HepG2 (cell line): ENCODE results near the gene JOSD1. TPM values are rescaled to one million over a fixed set of nuclear protein-coding genes. Genes with fewer than 3 reads are reported as not detected.

ENCODE experiments used
- ATF7-NPFF ChIP-seq: sonication (generic); formaldehyde crosslinking; IDR thresholded peaks from 2 replicates; pipeline ENCODE4 v1.8.1; 2023; ENCODE audit warnings: mild to moderate bottlenecking, low read depth, missing genetic modification reagents, moderate library complexity
- BRCA1 ChIP-seq: sonication (generic); formaldehyde crosslinking; IDR thresholded peaks from 2 replicates; pipeline ENCODE4 v1.4.0; 2020; ENCODE audit warnings: missing genetic modification reagents
- CENPX ChIP-seq: sonication (generic); formaldehyde crosslinking; IDR thresholded peaks from 2 replicates; pipeline ENCODE4 v1.9.0; 2021; ENCODE audit warnings: mild to moderate bottlenecking, missing genetic modification reagents, moderate library complexity
- DMAP1 ChIP-seq: IDR thresholded peaks from 2 replicates; pipeline ENCODE4 v1.6.1; 2016
- JUND ChIP-seq: sonication (generic); formaldehyde crosslinking; IDR thresholded peaks from 2 replicates; pipeline ENCODE4 v1.8.0; 2022; ENCODE audit warnings: mild to moderate bottlenecking, missing genetic modification reagents
- MAFG ChIP-seq: sonication (generic); formaldehyde crosslinking; IDR thresholded peaks from 2 replicates; pipeline ENCODE4 v1.5.1; 2020; ENCODE audit warnings: mild to moderate bottlenecking, missing genetic modification reagents
- MLXIP ChIP-seq: sonication (generic); formaldehyde crosslinking; IDR thresholded peaks from 2 replicates; pipeline ENCODE4 v1.9.0; 2021; ENCODE audit warnings: missing genetic modification reagents, borderline replicate concordance
- NCOA1 ChIP-seq: sonication (generic); formaldehyde crosslinking; IDR thresholded peaks from 2 replicates; pipeline ENCODE4 v1.9.0; 2021; ENCODE audit warnings: missing genetic modification reagents
- PHB2 ChIP-seq: fragments of 450-650 bp; IDR thresholded peaks from 2 replicates; pipeline ENCODE4 v1.6.1; 2018; ENCODE audit not compliant: partially characterized antibody
- RELA ChIP-seq: sonication (generic); formaldehyde crosslinking; IDR thresholded peaks from 2 replicates; pipeline ENCODE4 v1.4.0; 2020; ENCODE audit warnings: missing genetic modification reagents
- SNAI1 ChIP-seq: sonication (generic); formaldehyde crosslinking; IDR thresholded peaks from 2 replicates; pipeline ENCODE4 v1.5.0; 2020; ENCODE audit warnings: mild to moderate bottlenecking, missing genetic modification reagents, borderline replicate concordance
- TARDBP ChIP-seq: sonication (generic); formaldehyde crosslinking; IDR thresholded peaks from 2 replicates; pipeline ENCODE4 v1.8.0; 2022; ENCODE audit warnings: mild to moderate bottlenecking, missing genetic modification reagents
- TP53 ChIP-seq: sonication (generic); formaldehyde crosslinking; conservative IDR thresholded peaks from 2 replicates; pipeline ENCODE4 v1.4.0; 2020; ENCODE audit warnings: missing genetic modification reagents
- ZC3H4 ChIP-seq: sonication (generic); formaldehyde crosslinking; IDR thresholded peaks from 2 replicates; pipeline ENCODE4 v1.4.0; 2020; ENCODE audit warnings: missing genetic modification reagents, borderline replicate concordance
- ZEB1 ChIP-seq: IDR thresholded peaks from 2 replicates; pipeline ENCODE4 v1.6.1; 2012; ENCODE audit warnings: mild to moderate bottlenecking, low read depth, inconsistent platforms; ENCODE audit not compliant: insufficient replicate concordance
- ZNF367 ChIP-seq: sonication (generic); formaldehyde crosslinking; IDR thresholded peaks from 2 replicates; pipeline ENCODE4 v1.4.0; 2020; ENCODE audit warnings: missing genetic modification reagents, borderline replicate concordance
- ZNF460 ChIP-seq: sonication (generic); formaldehyde crosslinking; IDR thresholded peaks from 2 replicates; pipeline ENCODE4 v1.5.1; 2020; ENCODE audit warnings: missing genetic modification reagents, mild to moderate bottlenecking, borderline replicate concordance
- ZNF780A ChIP-seq: sonication (generic); formaldehyde crosslinking; IDR thresholded peaks from 2 replicates; pipeline ENCODE4 v1.8.0; 2022; ENCODE audit warnings: mild to moderate bottlenecking, missing genetic modification reagents, moderate library complexity
- ZNF792 ChIP-seq: IDR thresholded peaks from 2 replicates; pipeline ENCODE4 v1.6.1; 2016
- ZNF83 ChIP-seq: sonication (generic); formaldehyde crosslinking; IDR thresholded peaks from 2 replicates; pipeline ENCODE4 v1.4.0; 2020; ENCODE audit warnings: missing genetic modification reagents, mild to moderate bottlenecking, borderline replicate concordance
- ZNF879 ChIP-seq: sonication (generic); formaldehyde crosslinking; IDR thresholded peaks from 2 replicates; pipeline ENCODE4 v1.8.1; 2023; ENCODE audit warnings: missing genetic modification reagents
- polyA plus RNA-seq, 8 experiments: library from polyadenylated mRNA; depleted of rRNA in 3 of 8; stranded (reverse) in 7 of 8; unstranded in 1 of 8; fragments of >200 nt; fragmentation: Illumina TruSeq in 4 of 8; extraction: Trizol in 4 of 8; gene quantifications; 2 replicates each; pipeline versions ENCODE4 v1.2.1 to v1.2.3, GENCODE V29; 2011 to 2016; ENCODE audit warnings: low read depth in 4 of 8, missing spikeins in 1 of 8, mixed read lengths in 1 of 8; ENCODE audit not compliant: insufficient read depth in 1 of 8
- total RNA-seq, 5 experiments: library from RNA; depleted of rRNA; stranded (reverse); fragments of >200 nt; fragmentation: Illumina TruSeq; extraction: Trizol; gene quantifications; 2 replicates each; pipeline ENCODE4 v1.2.3, GENCODE V29; 2016; ENCODE audit warnings: low read depth in 1 of 5
- TF ChIP-seq, protein P1 (sequence below): IDR thresholded peaks from 2 replicates; pipeline ENCODE4 v1.6.1; 2016; ENCODE audit warnings: low read depth, borderline replicate concordance
- TF ChIP-seq, protein P2 (sequence below): sonication (generic); formaldehyde crosslinking; IDR thresholded peaks from 2 replicates; pipeline ENCODE4 v1.5.0; 2020; ENCODE audit warnings: mild to moderate bottlenecking, missing genetic modification reagents
- TF ChIP-seq, protein P3 (sequence below): sonication (generic); formaldehyde crosslinking; IDR thresholded peaks from 2 replicates; pipeline ENCODE4 v1.4.0; 2020; ENCODE audit warnings: missing genetic modification reagents, borderline replicate concordance

Gene JOSD1
- total and polyA plus RNA-seq, 2 of the 13 experiments (the other 11 are each of a cell fraction or from before 2014, with no cell fraction given), result 31.7 to 38.4 TPM

DNA sequence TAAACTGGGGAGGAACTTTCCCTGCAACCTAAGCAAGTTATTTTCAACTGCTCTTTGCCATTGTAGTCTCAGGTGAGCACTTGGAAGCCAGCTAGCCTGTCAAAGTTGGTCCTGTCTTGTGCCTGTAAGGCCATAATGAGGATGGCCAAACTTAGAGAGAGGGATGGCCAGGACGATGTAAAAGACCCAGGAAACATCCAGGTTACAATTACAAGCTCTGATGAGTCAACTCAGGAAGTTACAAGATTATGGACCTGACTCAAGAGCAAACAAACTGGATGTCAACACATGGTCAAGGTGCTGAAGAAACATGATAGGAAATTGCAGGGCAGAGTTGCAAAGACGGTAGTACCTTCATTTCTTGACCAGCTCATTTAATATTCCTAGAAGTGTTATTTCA, 6.6 kb upstream of the JOSD1 start (continued):
- TF ChIP-seq CENPX (CRISPR knock-in tag) (no peak), SNAI1 (no peak), MAFG (CRISPR knock-in tag) (no peak), ZNF367 (CRISPR knock-in tag) (no peak), NCOA1 (CRISPR knock-in tag) (no peak), ZNF83 (CRISPR knock-in tag) (no peak), BRCA1 (CRISPR knock-in tag) (no peak), TP53 (no peak), MLXIP (CRISPR knock-in tag) (no peak), ZC3H4 (CRISPR knock-in tag) (no peak), RELA (no peak), ZNF780A (CRISPR knock-in tag) (no peak), PHB2 (no peak), JUND (CRISPR knock-in tag) (peak; percentile 87), ZNF460 (CRISPR knock-in tag) (no peak), ATF7-NPFF (CRISPR knock-in tag) (no peak), ZEB1 (no peak), DMAP1 (no peak), TARDBP (CRISPR knock-in tag) (no peak; the same call in 1 of the 2 replicates), ZNF879 (no peak), ZNF792 (peak; percentile 35; the same call in 1 of the 2 replicates)
- TF ChIP-seq, protein P1, sequence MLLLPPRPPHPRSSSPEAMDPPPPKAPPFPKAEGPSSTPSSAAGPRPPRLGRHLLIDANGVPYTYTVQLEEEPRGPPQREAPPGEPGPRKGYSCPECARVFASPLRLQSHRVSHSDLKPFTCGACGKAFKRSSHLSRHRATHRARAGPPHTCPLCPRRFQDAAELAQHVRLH, result peak; percentile 36; the same call in 1 of the 2 replicates
- TF ChIP-seq, protein P2, sequence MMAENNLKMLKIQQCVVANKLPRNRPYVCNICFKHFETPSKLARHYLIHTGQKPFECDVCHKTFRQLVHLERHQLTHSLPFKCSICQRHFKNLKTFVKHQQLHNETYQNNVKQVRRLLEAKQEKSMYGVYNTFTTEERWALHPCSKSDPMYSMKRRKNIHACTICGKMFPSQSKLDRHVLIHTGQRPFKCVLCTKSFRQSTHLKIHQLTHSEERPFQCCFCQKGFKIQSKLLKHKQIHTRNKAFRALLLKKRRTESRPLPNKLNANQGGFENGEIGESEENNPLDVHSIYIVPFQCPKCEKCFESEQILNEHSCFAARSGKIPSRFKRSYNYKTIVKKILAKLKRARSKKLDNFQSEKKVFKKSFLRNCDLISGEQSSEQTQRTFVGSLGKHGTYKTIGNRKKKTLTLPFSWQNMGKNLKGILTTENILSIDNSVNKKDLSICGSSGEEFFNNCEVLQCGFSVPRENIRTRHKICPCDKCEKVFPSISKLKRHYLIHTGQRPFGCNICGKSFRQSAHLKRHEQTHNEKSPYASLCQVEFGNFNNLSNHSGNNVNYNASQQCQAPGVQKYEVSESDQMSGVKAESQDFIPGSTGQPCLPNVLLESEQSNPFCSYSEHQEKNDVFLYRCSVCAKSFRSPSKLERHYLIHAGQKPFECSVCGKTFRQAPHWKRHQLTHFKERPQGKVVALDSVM (CRISPR knock-in tag), result no peak
- TF ChIP-seq, protein P3, sequence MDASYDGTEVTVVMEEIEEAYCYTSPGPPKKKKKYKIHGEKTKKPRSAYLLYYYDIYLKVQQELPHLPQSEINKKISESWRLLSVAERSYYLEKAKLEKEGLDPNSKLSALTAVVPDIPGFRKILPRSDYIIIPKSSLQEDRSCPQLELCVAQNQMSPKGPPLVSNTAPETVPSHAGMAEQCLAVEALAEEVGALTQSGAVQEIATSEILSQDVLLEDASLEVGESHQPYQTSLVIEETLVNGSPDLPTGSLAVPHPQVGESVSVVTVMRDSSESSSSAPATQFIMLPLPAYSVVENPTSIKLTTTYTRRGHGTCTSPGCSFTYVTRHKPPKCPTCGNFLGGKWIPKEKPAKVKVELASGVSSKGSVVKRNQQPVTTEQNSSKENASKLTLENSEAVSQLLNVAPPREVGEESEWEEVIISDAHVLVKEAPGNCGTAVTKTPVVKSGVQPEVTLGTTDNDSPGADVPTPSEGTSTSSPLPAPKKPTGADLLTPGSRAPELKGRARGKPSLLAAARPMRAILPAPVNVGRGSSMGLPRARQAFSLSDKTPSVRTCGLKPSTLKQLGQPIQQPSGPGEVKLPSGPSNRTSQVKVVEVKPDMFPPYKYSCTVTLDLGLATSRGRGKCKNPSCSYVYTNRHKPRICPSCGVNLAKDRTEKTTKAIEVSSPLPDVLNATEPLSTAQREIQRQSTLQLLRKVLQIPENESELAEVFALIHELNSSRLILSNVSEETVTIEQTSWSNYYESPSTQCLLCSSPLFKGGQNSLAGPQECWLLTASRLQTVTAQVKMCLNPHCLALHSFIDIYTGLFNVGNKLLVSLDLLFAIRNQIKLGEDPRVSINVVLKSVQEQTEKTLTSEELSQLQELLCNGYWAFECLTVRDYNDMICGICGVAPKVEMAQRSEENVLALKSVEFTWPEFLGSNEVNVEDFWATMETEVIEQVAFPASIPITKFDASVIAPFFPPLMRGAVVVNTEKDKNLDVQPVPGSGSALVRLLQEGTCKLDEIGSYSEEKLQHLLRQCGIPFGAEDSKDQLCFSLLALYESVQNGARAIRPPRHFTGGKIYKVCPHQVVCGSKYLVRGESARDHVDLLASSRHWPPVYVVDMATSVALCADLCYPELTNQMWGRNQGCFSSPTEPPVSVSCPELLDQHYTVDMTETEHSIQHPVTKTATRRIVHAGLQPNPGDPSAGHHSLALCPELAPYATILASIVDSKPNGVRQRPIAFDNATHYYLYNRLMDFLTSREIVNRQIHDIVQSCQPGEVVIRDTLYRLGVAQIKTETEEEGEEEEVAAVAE (CRISPR knock-in tag), result 0 out of 2 replicates have a peak, but pooled peaks have one; percentile 25
